B cell (primary cell): ENCODE results near the gene POGZ.

Experiments
- EZH2 ChIP-seq: IDR thresholded peaks from 2 replicates; pipeline ENCODE4 v1.6.1; 2012; ENCODE audit warnings: borderline replicate concordance, low read depth, mild to moderate bottlenecking, moderate library complexity, low read length; ENCODE audit not compliant: insufficient read depth, poor library complexity, severe bottlenecking
- TF ChIP-seq, protein P1 (sequence below): fragments of 200-600 bp; IDR thresholded peaks from one replicate; pipeline ENCODE4 v1.8.0; 2022; ENCODE audit warnings: antibody characterized with exemption, mild to moderate bottlenecking

DNA sequence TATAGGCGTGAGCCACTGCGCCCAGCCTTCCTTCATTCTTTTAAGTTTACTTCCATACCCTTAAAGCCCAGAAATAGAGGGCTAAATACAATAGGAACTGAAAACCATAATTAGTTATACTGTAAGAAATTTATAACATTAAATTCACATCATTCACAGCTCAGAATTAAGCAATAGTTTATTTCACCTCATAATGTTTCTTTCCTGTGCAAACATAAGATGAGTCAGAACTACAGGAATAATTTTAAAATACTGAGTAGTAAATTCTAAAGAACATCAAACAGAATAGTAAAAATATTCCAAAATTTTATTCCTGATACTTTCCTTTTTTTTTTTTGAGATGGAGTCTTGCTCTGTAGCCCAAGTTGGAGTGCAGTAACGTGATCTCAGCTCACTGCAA is 24.1 kb downstream of the POGZ start:
- TF ChIP-seq, protein P1, sequence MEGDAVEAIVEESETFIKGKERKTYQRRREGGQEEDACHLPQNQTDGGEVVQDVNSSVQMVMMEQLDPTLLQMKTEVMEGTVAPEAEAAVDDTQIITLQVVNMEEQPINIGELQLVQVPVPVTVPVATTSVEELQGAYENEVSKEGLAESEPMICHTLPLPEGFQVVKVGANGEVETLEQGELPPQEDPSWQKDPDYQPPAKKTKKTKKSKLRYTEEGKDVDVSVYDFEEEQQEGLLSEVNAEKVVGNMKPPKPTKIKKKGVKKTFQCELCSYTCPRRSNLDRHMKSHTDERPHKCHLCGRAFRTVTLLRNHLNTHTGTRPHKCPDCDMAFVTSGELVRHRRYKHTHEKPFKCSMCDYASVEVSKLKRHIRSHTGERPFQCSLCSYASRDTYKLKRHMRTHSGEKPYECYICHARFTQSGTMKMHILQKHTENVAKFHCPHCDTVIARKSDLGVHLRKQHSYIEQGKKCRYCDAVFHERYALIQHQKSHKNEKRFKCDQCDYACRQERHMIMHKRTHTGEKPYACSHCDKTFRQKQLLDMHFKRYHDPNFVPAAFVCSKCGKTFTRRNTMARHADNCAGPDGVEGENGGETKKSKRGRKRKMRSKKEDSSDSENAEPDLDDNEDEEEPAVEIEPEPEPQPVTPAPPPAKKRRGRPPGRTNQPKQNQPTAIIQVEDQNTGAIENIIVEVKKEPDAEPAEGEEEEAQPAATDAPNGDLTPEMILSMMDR, result no peak
- TF ChIP-seq EZH2, result no peak
